HEK293 (cell line): ENCODE measurements around the gene FCHO2.
A peak's percentile ranks its signal among the peaks of the same experiment; 100 is the strongest.

Experiments used
- CTCF ChIA-PET: fragments of 350-600 bp; formaldehyde crosslinking; extraction: SDS; loops from one replicate; lab custom pipeline; 2021; ENCODE audit warnings: antibody characterized with exemption; lab: Yijun Ruan, JAX
- POLR2A ChIA-PET: fragments of 300-600 bp; formaldehyde crosslinking; extraction: SDS; loops from one replicate; lab custom pipeline; 2020; ENCODE audit warnings: antibody characterized with exemption, inconsistent platforms; lab: Yijun Ruan, JAX
- H3K27ac ChIP-seq: fragments of 200-500 bp; sonication (Bioruptor generic); 2 replicates; pipeline ENCODE4 v1.5.1; 2014; ENCODE audit warnings: low read depth, low read length, control low read depth, inconsistent platforms; ENCODE audit errors: extremely low read depth
- H3K36me3 ChIP-seq, 2 experiments: fragments of 200-500 bp in 1 of 2; sonication (Bioruptor generic) in 1 of 2; 1 replicate in 1 of 2; 2 replicates in 1 of 2; pipeline ENCODE4 v1.5.1; 2014 to 2017; ENCODE audit warnings: inconsistent platforms in 2 of 2, low read length in 2 of 2; ENCODE audit not compliant: control insufficient read depth in 2 of 2, insufficient read depth in 1 of 2
- H3K4me1 ChIP-seq: fragments of 200-500 bp; sonication (Bioruptor generic); 2 replicates; pipeline ENCODE4 v1.5.1; 2014; ENCODE audit warnings: mild to moderate bottlenecking, low read length, inconsistent platforms; ENCODE audit not compliant: control insufficient read depth, insufficient read depth
- H3K4me3 ChIP-seq: 2 replicates; pipeline ENCODE4 v1.5.1; 2011; ENCODE audit warnings: low read depth, mild to moderate bottlenecking, control low read depth, low read length, moderate library complexity
- H3K9me3 ChIP-seq: fragments of 200-500 bp; sonication (Bioruptor generic); 2 replicates; pipeline ENCODE4 v1.5.1; 2014; ENCODE audit warnings: low read depth, low read length, inconsistent platforms; ENCODE audit not compliant: control insufficient read depth, insufficient read depth
- BCL11A ChIP-seq: fragments of 450-650 bp; formaldehyde crosslinking; IDR thresholded peaks from 2 replicates; pipeline ENCODE4 v1.5.1; 2016; ENCODE audit warnings: low read depth, missing biosample characterization, missing genetic modification characterization
- GLIS2 ChIP-seq: fragments of 450-650 bp; formaldehyde crosslinking; IDR thresholded peaks from 2 replicates; pipeline ENCODE4 v1.5.1; 2016; ENCODE audit warnings: missing biosample characterization, missing genetic modification characterization
- PRDM2 ChIP-seq: fragments of 450-650 bp; formaldehyde crosslinking; IDR thresholded peaks from 2 replicates; pipeline ENCODE4 v1.5.1; 2016; ENCODE audit warnings: missing biosample characterization, missing genetic modification characterization, borderline replicate concordance
- RBAK ChIP-seq: fragments of 450-650 bp; formaldehyde crosslinking; IDR thresholded peaks from 2 replicates; pipeline ENCODE4 v1.5.1; 2016; ENCODE audit warnings: missing biosample characterization, missing genetic modification characterization
- REST ChIP-seq: fragments of 450-650 bp; formaldehyde crosslinking; IDR thresholded peaks from 2 replicates; pipeline ENCODE4 v1.5.1; 2016; ENCODE audit warnings: missing biosample characterization, missing genetic modification characterization
- SCRT2 ChIP-seq: fragments of 450-650 bp; formaldehyde crosslinking; IDR thresholded peaks from 2 replicates; pipeline ENCODE4 v1.5.1; 2016; ENCODE audit warnings: missing biosample characterization, missing genetic modification characterization
- WT1 ChIP-seq: fragments of 450-650 bp; formaldehyde crosslinking; IDR thresholded peaks from 2 replicates; pipeline ENCODE4 v1.5.1; 2016; ENCODE audit warnings: missing biosample characterization, missing genetic modification characterization
- ZFP37 ChIP-seq: fragments of 450-650 bp; formaldehyde crosslinking; IDR thresholded peaks from 2 replicates; pipeline ENCODE4 v1.5.1; 2016; ENCODE audit warnings: missing biosample characterization, missing genetic modification characterization
- ZNF121 ChIP-seq: fragments of 450-650 bp; formaldehyde crosslinking; IDR thresholded peaks from 2 replicates; pipeline ENCODE4 v1.5.1; 2016; ENCODE audit warnings: missing biosample characterization, missing genetic modification characterization
- ZNF132 ChIP-seq: fragments of 450-650 bp; formaldehyde crosslinking; IDR thresholded peaks from 2 replicates; pipeline ENCODE4 v1.5.1; 2017; ENCODE audit warnings: missing biosample characterization, missing genetic modification characterization, borderline replicate concordance
- ZNF16 ChIP-seq: fragments of 450-650 bp; formaldehyde crosslinking; IDR thresholded peaks from 2 replicates; pipeline ENCODE4 v1.5.1; 2016; ENCODE audit warnings: low read depth, missing biosample characterization, missing genetic modification characterization
- ZNF184 ChIP-seq: fragments of 450-650 bp; IDR thresholded peaks from 2 replicates; pipeline ENCODE4 v1.5.1; 2018; ENCODE audit warnings: missing biosample characterization, mild to moderate bottlenecking, missing genetic modification characterization
- ZNF214 ChIP-seq: fragments of 450-650 bp; formaldehyde crosslinking; IDR thresholded peaks from 2 replicates; pipeline ENCODE4 v1.5.1; 2017; ENCODE audit warnings: missing biosample characterization, mild to moderate bottlenecking, missing genetic modification characterization, borderline replicate concordance
- ZNF596 ChIP-seq: fragments of 450-650 bp; IDR thresholded peaks from 2 replicates; pipeline ENCODE4 v1.5.0; 2018; ENCODE audit warnings: missing biosample characterization, mild to moderate bottlenecking, missing genetic modification characterization, moderate library complexity
- ZNF654 ChIP-seq: fragments of 450-650 bp; formaldehyde crosslinking; IDR thresholded peaks from 2 replicates; pipeline ENCODE4 v1.5.1; 2016; ENCODE audit warnings: low read depth, missing biosample characterization, missing genetic modification characterization
- ZNF660 ChIP-seq: fragments of 450-650 bp; IDR thresholded peaks from 2 replicates; pipeline ENCODE4 v1.5.1; 2018; ENCODE audit warnings: missing biosample characterization, mild to moderate bottlenecking, missing genetic modification characterization
- TF ChIP-seq, protein P1 (sequence below): fragments of 450-650 bp; formaldehyde crosslinking; IDR thresholded peaks from 2 replicates; pipeline ENCODE4 v1.5.1; 2016; ENCODE audit warnings: missing biosample characterization, missing genetic modification characterization, low read depth
- TF ChIP-seq, protein P2 (sequence below): fragments of 450-650 bp; IDR thresholded peaks from 2 replicates; pipeline ENCODE4 v1.5.1; 2018; ENCODE audit warnings: missing biosample characterization, missing genetic modification characterization

Gene FCHO2

GRCh38 chr5:73114044-73114688 is 158.3 kb downstream of the FCHO2 start (continued):
- TF ChIP-seq REST (tag by site-specific recombination): no peak
- TF ChIP-seq SCRT2 (tag by site-specific recombination): no peak
- TF ChIP-seq ZNF596: no peak
- no peak for TF ChIP-seq BCL11A (tag by site-specific recombination)
- TF ChIP-seq ZNF660: no peak
- no peak for TF ChIP-seq ZNF121 (tag by site-specific recombination)
- TF ChIP-seq WT1 (tag by site-specific recombination): no peak
- TF ChIP-seq, all 188 proteins: peak for 0

DNA sequence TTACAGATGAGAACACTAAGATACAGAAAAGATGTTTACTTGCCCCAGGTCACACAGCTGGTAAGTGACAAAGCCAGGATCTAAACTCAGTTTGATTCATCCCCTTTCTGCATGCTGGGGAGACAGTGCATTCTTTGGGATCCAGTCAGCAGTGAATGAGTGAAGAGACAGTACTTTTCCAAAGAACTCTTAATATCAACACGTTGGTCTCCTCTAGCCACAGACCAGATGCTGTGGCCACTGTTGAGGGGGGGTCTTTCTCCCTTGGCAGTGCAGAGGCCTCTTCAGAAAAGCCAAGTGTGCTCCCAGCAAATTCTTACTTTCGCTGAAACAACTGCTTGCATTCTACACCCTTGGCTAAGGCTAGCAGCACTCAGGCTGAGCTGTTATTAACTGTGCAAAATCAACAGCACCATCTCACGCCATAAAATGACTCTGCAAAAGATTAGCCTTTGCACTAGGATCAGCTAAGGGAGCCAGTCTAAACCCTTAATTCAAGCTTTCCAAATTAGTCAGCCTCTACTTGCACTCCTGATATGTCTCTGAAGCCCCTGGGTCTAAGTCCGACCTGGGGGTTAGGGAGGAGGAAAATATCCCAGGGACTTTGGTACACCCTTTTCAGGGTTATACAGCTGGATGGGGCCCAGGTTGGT is 159.7 kb downstream of the FCHO2 start:
- Histone ChIP-seq H3K27ac (no peak overlapping the region), H3K36me3 (no peaks in the 10 kb centered on the region), H3K9me3 (no peaks in the 10 kb centered on the region), H3K4me1 (no peaks in the 10 kb centered on the region), H3K4me3 (no peak overlapping the region)
- CTCF ChIA-PET: no interaction called here
- POLR2A ChIA-PET: interaction anchor here (0.5 kb wide), 1 partner anchor 456 kb away, joined by 4 read pairs; no protein-coding TSS in a partner anchor
- no peak for TF ChIP-seq ZNF132 (tag by site-specific recombination)
- TF ChIP-seq SCRT2 (tag by site-specific recombination): 0 out of 2 replicates have a peak, but pooled peaks have one; percentile 1
- TF ChIP-seq, protein P1, sequence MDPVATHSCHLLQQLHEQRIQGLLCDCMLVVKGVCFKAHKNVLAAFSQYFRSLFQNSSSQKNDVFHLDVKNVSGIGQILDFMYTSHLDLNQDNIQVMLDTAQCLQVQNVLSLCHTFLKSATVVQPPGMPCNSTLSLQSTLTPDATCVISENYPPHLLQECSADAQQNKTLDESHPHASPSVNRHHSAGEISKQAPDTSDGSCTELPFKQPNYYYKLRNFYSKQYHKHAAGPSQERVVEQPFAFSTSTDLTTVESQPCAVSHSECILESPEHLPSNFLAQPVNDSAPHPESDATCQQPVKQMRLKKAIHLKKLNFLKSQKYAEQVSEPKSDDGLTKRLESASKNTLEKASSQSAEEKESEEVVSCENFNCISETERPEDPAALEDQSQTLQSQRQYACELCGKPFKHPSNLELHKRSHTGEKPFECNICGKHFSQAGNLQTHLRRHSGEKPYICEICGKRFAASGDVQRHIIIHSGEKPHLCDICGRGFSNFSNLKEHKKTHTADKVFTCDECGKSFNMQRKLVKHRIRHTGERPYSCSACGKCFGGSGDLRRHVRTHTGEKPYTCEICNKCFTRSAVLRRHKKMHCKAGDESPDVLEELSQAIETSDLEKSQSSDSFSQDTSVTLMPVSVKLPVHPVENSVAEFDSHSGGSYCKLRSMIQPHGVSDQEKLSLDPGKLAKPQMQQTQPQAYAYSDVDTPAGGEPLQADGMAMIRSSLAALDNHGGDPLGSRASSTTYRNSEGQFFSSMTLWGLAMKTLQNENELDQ (tag by site-specific recombination): no peak
- no peak for TF ChIP-seq ZNF184
- TF ChIP-seq, protein P2, sequence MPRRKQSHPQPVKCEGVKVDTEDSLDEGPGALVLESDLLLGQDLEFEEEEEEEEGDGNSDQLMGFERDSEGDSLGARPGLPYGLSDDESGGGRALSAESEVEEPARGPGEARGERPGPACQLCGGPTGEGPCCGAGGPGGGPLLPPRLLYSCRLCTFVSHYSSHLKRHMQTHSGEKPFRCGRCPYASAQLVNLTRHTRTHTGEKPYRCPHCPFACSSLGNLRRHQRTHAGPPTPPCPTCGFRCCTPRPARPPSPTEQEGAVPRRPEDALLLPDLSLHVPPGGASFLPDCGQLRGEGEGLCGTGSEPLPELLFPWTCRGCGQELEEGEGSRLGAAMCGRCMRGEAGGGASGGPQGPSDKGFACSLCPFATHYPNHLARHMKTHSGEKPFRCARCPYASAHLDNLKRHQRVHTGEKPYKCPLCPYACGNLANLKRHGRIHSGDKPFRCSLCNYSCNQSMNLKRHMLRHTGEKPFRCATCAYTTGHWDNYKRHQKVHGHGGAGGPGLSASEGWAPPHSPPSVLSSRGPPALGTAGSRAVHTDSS (tag by site-specific recombination): no peak
- TF ChIP-seq GLIS2 (tag by site-specific recombination): no peak

DNA sequence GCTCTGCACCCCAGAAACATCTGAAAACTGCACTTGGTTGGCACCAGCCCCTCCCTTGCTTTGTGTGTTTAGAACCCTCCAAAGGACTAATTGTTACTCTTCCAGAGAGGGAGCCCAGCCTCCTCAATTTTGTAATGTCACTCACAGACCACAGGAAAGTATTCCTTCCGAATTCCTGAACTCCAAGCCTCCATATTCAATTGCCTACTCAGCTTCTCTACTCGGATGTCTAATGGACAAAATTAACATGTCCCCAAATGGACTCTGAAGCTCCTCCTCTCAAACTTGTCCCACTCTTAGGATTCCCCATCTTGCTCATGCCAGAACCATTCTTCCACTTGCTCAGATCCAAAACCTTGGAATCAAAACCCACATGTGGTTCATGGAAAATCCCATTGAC is 160.7 kb downstream of the FCHO2 start:
- Histone ChIP-seq H3K9me3 (no peaks in the 10 kb centered on the region), H3K4me1 (no peaks in the 10 kb centered on the region; the same call in 1 of the 2 replicates), H3K4me3 (no peak overlapping the region), H3K27ac (no peak overlapping the region), H3K36me3 (no peaks in the 10 kb centered on the region)
- POLR2A ChIA-PET: no interaction called here
- CTCF ChIA-PET: interaction anchor here (1.1 to 1.4 kb wide), 2 partner anchors 18 to 99 kb away, joined by 3 read pairs; no protein-coding TSS in a partner anchor
- TF ChIP-seq RBAK (tag by site-specific recombination) (no peak), ZNF16 (tag by site-specific recombination) (no peak), ZNF654 (tag by site-specific recombination) (no peak), ZNF660 (no peak), PRDM2 (tag by site-specific recombination) (no peak), ZFP37 (tag by site-specific recombination) (no peak), ZNF214 (tag by site-specific recombination) (no peak)
